Central memory CD4-positive, alpha-beta T cell (primary cell): ENCODE results near the gene OSBPL5.
"Not testable (repeated sequence)": the region's sequence is repeated elsewhere in the genome, so short reads cannot be mapped to it uniquely, and the experiment has no call there.

ENCODE experiments used
- DNase-seq: peaks from one replicate; pipeline ENCODE4 v3.0.0; 2022

The OSBPL5 gene

DNA sequence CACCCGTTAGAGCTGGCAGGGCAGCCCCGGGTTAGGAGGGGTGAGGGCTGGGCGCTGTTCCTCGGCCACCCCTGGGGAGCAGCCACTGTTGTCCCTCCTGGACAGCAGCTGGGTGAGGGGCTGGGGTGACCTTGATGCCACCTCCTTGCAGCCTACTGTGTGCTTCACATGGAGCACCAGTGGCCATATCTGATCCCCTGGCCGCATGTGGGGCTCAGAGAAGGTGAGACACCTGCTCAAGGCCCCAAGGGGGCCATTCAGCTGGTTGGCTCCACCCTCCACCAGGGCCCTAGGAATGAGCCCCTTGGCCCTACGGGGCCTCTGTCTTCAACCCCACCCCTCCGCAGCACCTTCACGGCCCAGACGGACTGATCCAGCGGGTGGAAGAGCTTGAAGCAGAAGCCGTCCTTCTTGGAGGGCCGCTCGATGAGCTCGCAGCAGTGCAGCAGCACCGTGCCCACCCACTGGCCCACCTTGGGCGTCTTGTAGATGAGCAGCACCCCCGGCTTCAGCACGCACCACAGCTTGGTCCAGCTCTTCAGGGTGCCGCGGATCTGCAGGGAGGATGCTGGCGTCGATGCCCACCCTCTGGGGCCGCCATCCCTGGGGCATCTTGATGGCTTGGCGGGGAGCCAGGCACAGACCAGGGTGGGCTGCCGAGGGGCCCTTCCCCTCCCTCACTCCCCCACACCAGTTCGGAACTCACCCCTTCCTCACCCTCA is 44.9 kb downstream of the OSBPL5 start:
- DNase-seq: no peak

- DNase-seq: no peak
These were observed 45.8 kb downstream of the OSBPL5 start for GRCh38 chr11:3119141-3119821.

DNA sequence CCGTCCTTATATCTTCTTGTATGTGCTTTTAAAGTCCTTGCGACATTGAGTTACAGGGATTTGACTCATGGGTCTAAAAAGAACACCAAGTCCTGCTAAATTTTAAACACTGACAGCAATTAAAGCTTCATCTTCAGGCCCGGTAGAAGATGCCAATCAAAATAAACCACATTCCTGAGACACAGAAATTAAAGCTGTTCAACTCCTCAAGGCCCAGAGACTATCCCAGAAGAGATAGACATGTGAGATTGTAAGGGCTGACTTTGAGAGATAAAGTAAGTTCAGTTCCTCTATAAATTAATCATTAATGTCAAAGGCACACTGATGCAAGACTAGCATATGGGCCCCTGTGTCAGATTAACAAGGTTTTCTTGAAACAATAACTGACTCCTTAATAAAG is 49.8 kb downstream of the OSBPL5 start:
- DNase-seq: no peak

GRCh38 chr11:3113661-3114060 is 51.4 kb downstream of the OSBPL5 start:
- DNase-seq: not testable (repeated sequence)

DNA sequence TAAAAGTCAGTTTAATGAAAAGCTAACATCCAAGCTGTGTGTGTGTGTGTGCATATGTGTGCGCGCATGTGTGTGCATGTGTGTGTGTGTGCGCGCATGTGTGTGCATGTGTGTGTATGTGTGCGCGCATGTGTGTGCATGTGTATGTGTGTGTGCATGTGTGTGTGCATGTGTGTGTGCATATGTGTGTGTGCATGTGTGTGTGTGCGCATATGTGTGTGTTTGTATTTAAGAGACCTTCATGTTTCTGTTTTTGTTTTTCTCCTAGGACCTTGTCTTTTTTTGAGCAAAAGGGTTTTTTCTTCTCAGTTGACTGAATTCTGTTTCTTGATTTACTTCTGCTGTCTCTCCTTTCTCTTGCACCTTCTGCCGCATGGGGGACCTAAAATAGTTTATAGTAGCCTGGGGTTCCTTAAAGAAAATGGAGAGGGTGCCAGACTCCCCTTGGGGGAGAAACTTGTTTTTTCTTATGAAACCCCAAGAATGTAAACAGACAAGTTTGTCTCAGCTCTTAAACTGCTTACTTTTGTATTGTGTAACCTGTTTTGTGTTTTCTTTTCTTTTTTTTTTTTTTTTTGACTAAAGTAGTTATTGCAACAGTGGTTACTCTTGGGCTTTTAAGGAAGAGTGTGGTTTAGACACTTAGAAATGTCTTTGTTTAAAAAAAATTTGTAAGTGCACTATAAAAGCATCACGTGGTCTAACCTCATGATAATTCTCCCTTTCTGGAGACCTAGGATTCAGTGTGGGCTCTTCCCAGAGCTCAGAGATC is 53.0 kb downstream of the OSBPL5 start:
- DNase-seq: no peak

GRCh38 chr11:3111466-3111865 is 53.6 kb downstream of the OSBPL5 start:
- DNase-seq: no peak

GRCh38 chr11:3109921-3110706 is 55.0 kb downstream of the OSBPL5 start:
- DNase-seq: no peak

GRCh38 chr11:3109434-3109833 is 55.7 kb downstream of the OSBPL5 start:
- DNase-seq: no peak

DNA sequence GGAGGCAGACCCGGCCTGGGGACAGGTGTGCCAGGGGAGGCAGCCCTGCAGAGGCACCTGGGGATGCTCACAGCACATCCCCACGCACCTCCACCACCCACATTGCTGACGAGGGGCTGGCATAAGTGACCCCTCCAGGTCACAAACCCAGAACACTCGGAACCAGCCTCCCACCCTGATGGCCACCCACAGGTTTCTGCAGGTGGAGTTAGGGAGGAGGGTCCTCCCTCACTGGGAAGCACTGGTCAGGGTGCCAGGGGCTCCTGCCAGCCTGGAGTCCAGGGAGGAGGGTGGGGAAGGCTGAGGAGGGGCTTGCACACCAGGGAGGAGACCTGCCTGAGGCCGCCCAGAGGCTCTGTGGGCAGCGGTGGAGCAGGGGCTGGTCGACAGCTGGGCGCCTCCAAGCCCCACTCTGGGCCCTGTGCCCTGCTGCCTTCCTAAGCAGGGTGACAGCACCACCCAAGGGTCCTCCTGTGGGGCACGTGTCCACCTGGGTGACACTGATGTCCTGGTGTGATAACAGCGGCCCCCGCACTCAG is 56.9 kb downstream of the OSBPL5 start:
- DNase-seq: no peak

DNA sequence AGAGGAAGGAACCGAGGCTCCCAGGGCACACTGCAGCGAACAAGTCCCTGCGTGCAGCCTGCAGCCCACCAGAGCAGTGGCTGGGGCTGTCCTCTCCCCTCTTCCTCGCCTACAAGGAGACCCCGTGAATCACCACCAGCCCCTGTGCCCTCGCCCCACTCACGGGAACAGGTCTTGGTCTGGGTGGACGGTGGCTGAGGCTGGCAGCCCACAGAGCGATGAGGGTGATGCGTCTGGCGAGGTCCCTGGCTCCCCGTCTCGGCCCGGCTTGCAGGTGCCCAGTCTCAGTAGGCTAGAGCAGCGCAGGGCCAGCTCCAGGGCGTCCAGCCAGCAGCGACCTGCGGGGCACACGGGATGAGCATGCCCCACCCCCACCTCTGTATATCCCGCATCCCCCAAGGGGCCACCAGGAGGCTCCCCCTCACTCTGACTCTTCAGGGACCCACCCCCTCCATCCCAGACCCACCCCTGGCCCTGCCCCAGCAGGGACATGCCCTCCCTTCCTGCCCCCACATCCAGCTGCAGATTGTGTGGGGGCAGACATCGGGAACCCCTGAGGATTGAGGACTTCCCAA is 57.4 kb downstream of the OSBPL5 start:
- DNase-seq: no peak

DNA sequence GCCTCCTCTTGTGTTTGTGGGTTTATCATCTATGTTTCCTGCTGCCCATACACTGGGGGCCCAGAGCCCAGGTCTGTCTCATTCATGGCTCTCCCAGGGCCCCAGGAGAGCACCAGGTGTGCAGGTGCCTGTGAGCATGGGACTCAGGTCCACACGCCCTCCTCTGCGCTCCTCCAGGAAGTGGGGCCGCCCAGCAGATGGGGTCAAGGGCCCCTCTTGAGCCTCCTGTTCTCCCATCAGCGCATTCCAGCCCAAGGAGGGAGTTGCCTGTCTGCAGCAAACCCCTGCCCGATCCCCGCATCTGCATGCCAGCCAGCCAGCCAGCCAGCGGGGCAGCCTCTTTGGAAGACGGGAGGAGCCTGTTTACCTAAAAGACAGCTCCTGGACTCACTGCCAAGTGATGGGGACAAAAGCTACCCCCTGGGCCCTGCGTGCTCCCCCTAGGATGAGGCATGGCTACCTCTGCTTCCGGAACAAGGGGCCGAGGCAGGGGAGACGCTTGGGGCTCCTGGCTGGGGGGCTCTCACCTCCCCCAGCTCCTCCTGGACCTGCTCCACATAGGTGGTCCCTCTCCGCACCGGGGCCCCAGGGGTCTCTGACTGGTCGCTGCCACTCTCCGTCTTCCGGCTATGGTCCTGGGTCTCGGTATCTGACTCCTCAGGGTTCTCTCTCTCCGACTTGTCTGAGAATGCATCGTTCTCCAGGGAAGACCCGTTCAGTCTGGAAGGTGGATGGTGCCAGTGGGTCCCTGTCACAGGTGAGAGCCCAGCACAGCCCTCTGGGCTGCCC is 58.2 kb downstream of the OSBPL5 start:
- no peak for DNase-seq

- DNase-seq: no peak
These were observed 59.0 kb downstream of the OSBPL5 start for GRCh38 chr11:3105791-3106735.

- DNase-seq: no peak
These were observed 59.9 kb downstream of the OSBPL5 start for GRCh38 chr11:3104961-3105790.

GRCh38 chr11:3104051-3104714 is 60.9 kb downstream of the OSBPL5 start:
- no peak for DNase-seq

- no peak for DNase-seq
These were observed 62.0 kb downstream of the OSBPL5 start for GRCh38 chr11:3103076-3103475.

DNA sequence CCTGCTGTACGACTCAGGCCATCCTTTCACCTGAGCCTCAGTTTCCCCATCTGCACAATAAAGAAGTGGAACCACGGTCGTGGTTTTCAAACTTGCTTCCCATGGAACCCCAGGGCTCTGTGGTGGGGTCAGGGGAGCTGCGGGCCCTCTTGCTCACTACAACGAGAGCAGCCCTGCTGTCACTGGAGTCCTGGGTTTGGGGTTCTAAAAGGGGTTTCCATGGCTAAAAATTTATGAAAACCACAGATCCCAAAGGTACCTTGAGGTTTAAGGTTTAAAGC is 62.5 kb downstream of the OSBPL5 start:
- no peak for DNase-seq

DNA sequence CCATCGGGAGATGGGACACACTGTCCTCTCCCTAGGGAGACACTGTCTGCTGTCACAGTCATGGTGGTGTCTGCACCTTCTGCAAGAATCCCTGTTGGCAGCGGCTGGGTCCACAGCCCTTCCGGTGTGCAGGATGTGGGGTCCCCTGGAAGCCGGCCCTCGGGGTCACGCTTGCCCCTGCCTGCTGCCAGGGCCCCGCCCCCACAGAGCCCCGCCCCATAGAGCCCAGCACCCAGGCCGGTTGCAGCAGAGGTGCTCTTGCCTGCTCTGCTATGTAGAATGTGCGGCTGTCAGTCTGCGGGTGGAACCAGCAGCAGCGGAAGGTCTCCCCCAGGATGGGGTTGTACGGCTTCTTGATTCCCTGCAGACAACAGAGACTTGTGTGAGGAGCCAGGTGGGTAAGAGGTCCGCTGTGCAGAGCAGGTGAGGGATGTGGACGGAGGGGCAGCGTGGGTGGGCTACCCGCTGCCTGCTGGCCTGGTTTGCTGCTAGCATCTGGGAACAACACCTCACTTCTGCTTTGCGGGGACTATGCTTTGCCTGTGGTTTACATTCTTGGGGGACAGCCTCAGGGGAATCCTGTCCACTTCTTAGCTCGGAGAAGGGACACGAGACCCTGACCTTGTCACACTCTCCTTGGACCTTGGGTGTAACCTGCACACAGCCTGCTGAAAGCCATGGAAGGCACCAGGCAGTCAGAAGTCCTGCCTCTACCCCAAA is 63.0 kb downstream of the OSBPL5 start:
- DNase-seq: no peak

DNA sequence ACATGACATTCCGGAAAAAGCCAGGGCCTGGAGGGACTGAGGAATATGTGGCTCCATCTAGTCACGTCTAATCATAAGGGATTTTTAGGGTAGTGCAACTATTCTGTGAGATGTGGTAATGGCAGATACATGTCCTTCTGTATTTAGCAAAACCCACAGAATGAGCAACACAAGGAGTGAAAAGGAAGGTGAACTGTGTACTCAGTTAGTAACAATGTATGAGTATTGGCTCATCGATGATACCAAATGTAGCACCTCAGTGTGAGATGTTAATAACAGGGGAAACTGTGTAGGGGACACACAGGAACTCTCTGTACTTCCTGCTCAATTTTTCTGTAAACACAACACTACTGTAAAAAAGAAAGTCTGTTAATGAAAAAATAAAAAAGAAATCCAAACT is 65.9 kb downstream of the OSBPL5 start:
- no peak for DNase-seq
